Panc1 (cell line): Measurements from ENCODE around the gene ZNF385C. TPM values are rescaled to one million over a fixed set of nuclear protein-coding genes. Genes with fewer than 3 reads are reported as not detected.

Source experiments
- ATAC-seq: fragments of 200-7000 bp; cut with Tn5 transposase; 2 replicates; pipeline ENCODE4 v1.9.1; 2020; ENCODE audit warnings: mild to moderate bottlenecking, moderate library complexity
- BruUV-seq: library from RNA; stranded (reverse); fragments of 400-500 nt; replicated peaks from 2 replicates; lab custom pipeline; 2021; lab: Mats Ljungman, UMichigan
- CTCF ChIA-PET: fragments of 300-600 bp; sonication (Branson Sonifier 250); formaldehyde crosslinking; loops from one replicate; lab custom pipeline; 2022; ENCODE audit warnings: antibody characterized with exemption; lab: Charles Lee
- POLR2A ChIA-PET: fragments of 300-600 bp; sonication (Branson Sonifier 250); formaldehyde crosslinking; loops from one replicate; lab custom pipeline; 2022; ENCODE audit warnings: antibody characterized with exemption; lab: Charles Lee
- DNase-seq: peaks from one replicate; pipeline ENCODE4 v3.0.0-alpha.2; 2010; ENCODE audit warnings: low read depth, low spot score
- H3K27ac ChIP-seq: 2 replicates; pipeline ENCODE4 v1.5.1; 2011; ENCODE audit warnings: mild to moderate bottlenecking, low read length, inconsistent platforms
- H3K27me3 ChIP-seq: fragments of 200-500 bp; sonication (Bioruptor generic); 2 replicates; pipeline ENCODE4 v1.6.0; 2014; ENCODE audit warnings: low read length, inconsistent platforms; ENCODE audit not compliant: control insufficient read depth, insufficient read depth
- H3K36me3 ChIP-seq: fragments of 200-500 bp; sonication (Bioruptor generic); 2 replicates; pipeline ENCODE4 v1.5.1; 2014; ENCODE audit warnings: inconsistent platforms, mild to moderate bottlenecking, low read length, moderate library complexity; ENCODE audit not compliant: control insufficient read depth, insufficient read depth
- H3K4me1 ChIP-seq: 2 replicates; pipeline ENCODE4 v1.5.1; 2011; ENCODE audit warnings: inconsistent platforms, mild to moderate bottlenecking, low read length, moderate library complexity; ENCODE audit not compliant: control insufficient read depth, insufficient read depth
- H3K4me3 ChIP-seq, 2 experiments: 2 replicates each; pipeline ENCODE4 v1.5.1; 2011 to 2012; ENCODE audit warnings: low read depth in 2 of 2, low read length in 2 of 2, mild to moderate bottlenecking in 2 of 2, inconsistent platforms in 1 of 2, moderate library complexity in 1 of 2
- H3K9me3 ChIP-seq: fragments of 200-500 bp; sonication (Bioruptor generic); 2 replicates; pipeline ENCODE4 v1.5.1; 2014; ENCODE audit warnings: low read depth, mild to moderate bottlenecking, inconsistent platforms, low read length, moderate library complexity; ENCODE audit not compliant: control insufficient read depth, insufficient read depth
- POLR2AphosphoS5 ChIP-seq: IDR thresholded peaks from 2 replicates; pipeline ENCODE4 v1.6.1; 2012; ENCODE audit warnings: mild to moderate bottlenecking, low read depth, low read length, moderate library complexity
- REST ChIP-seq, 2 experiments: IDR thresholded peaks; 2 replicates each; pipeline ENCODE4 v1.6.1; 2011 to 2012; ENCODE audit warnings: low read depth in 2 of 2, control low read depth in 1 of 2, low read length in 1 of 2, mild to moderate bottlenecking in 1 of 2, moderate library complexity in 1 of 2; ENCODE audit not compliant: insufficient read depth in 1 of 2
- SIN3A ChIP-seq: IDR thresholded peaks from 2 replicates; pipeline ENCODE4 v1.6.1; 2012; ENCODE audit warnings: low read depth, mild to moderate bottlenecking, low read length, moderate library complexity, borderline replicate concordance; ENCODE audit not compliant: insufficient read depth
- TCF7L2 ChIP-seq: IDR thresholded peaks from 2 replicates; pipeline ENCODE4 v1.6.1; 2011; ENCODE audit warnings: mild to moderate bottlenecking, low read depth, low read length, inconsistent platforms
- in situ Hi-C: cut with HindIII; loops from 2 replicates; pipeline ENCODE4 v1.10.0; 2016; ENCODE audit warnings: low sequenced_read_pairs, low pct_unique_long_range_greater_than_20kb
- intact Hi-C: fragments of 100-400 bp; cut with micrococcal nuclease; formaldehyde crosslinking; loops from one replicate; pipeline ENCODE4 v1.10.0; 2022; ENCODE audit not compliant: unreplicated experiment
- total RNA-seq: library from RNA; stranded (reverse); gene quantifications from one replicate; pipeline ENCODE4 v1.2.1, GENCODE V29; 2021; ENCODE audit not compliant: unreplicated experiment
- TF ChIP-seq, protein P1 (sequence below): fragments of 450-650 bp; IDR thresholded peaks from 2 replicates; pipeline ENCODE4 v1.5.1; 2017; ENCODE audit warnings: mild to moderate bottlenecking

ZNF385C gene
- total RNA-seq, 1 experiment from 2014 or later = 0.21 TPM

- ChIA-PET POLR2A (no interaction called here), CTCF (no interaction called here)
- Histone ChIP-seq H3K9me3 (no peaks in the 10 kb centered on the region), H3K27me3 (no peaks in the 10 kb centered on the region), H3K4me1 (peaks cover 2% of the 10 kb centered on the region; the same call in 1 of the 2 replicates), H3K36me3 (peaks cover 2% of the 10 kb centered on the region; the same call in 1 of the 2 replicates), H3K4me3 (no peak overlapping the region), H3K27ac (no peak overlapping the region)
- no peak for DNase-seq
- intact Hi-C loops = no loop called here
- ATAC-seq = no peak
- BruUV-seq = no TSS peak
- TF ChIP-seq TCF7L2 (no peak), SIN3A (no peak), REST (IDR thresholded peaks at IDR 0.05; ENCODE audit: insufficient read depth in 1 of 2, low read depth in 2 of 2, low read length in 1 of 2) (no peak), POLR2AphosphoS5 (no peak)
- TF ChIP-seq, protein P1, sequence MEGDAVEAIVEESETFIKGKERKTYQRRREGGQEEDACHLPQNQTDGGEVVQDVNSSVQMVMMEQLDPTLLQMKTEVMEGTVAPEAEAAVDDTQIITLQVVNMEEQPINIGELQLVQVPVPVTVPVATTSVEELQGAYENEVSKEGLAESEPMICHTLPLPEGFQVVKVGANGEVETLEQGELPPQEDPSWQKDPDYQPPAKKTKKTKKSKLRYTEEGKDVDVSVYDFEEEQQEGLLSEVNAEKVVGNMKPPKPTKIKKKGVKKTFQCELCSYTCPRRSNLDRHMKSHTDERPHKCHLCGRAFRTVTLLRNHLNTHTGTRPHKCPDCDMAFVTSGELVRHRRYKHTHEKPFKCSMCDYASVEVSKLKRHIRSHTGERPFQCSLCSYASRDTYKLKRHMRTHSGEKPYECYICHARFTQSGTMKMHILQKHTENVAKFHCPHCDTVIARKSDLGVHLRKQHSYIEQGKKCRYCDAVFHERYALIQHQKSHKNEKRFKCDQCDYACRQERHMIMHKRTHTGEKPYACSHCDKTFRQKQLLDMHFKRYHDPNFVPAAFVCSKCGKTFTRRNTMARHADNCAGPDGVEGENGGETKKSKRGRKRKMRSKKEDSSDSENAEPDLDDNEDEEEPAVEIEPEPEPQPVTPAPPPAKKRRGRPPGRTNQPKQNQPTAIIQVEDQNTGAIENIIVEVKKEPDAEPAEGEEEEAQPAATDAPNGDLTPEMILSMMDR = no peak
- in situ Hi-C loops = no loop called here
Observed at GRCh38 chr17:42129109-42129837, 31.0 kb upstream of the ZNF385C start.

GRCh38 chr17:42127414-42127813 is 29.1 kb upstream of the ZNF385C start:
- intact Hi-C loops = no loop called here
- Histone ChIP-seq H3K4me1 (no peaks in the 10 kb centered on the region), H3K9me3 (no peaks in the 10 kb centered on the region), H3K27ac (no peak overlapping the region), H3K4me3 (no peak overlapping the region), H3K27me3 (no peaks in the 10 kb centered on the region), H3K36me3 (peaks cover 2% of the 10 kb centered on the region; the same call in 1 of the 2 replicates)
- CTCF ChIA-PET = no interaction called here
- ATAC-seq = no peak
- no peak for TF ChIP-seq REST (IDR thresholded peaks at IDR 0.05; ENCODE audit: insufficient read depth in 1 of 2, low read depth in 2 of 2, low read length in 1 of 2)
- no peak for TF ChIP-seq POLR2AphosphoS5
- no peak for TF ChIP-seq SIN3A
- no peak for TF ChIP-seq TCF7L2
- TF ChIP-seq, protein P1 = no peak
- in situ Hi-C loops = no loop called here
- BruUV-seq = no TSS peak
- POLR2A ChIA-PET = interaction anchor here (0.6 kb wide), 1 partner anchor 148 kb away, joined by 14 read pairs; no protein-coding TSS in a partner anchor
- DNase-seq = no peak
